GM19372 (cell line): ENCODE measurements around the gene FOXN1.

Experiments
- ATAC-seq: cut with Tn5 transposase; IDR thresholded peaks from one replicate; pipeline ENCODE4 v1.9.1; 2021; ENCODE audit warnings: mild to moderate bottlenecking, low read depth, moderate library complexity; ENCODE audit not compliant: unreplicated experiment

The FOXN1 gene

DNA sequence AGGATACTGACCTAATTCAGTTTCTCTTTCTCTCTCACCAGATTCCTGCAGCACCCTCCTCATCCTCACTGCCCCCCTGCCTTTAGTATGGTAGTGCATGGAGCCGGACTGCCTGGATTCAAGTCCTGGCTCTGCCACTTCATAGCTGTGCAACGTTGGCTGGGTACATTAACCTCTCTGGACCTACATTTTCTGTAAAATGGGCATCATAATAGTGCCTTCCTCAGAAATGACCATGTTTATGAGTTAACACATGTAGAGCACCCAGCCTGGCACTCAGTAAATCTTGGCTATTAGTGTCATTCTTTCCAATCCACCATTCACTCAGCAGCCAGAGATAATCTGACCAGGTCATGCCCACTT lies 39.0 kb downstream of the FOXN1 start:
- no peak for ATAC-seq

DNA sequence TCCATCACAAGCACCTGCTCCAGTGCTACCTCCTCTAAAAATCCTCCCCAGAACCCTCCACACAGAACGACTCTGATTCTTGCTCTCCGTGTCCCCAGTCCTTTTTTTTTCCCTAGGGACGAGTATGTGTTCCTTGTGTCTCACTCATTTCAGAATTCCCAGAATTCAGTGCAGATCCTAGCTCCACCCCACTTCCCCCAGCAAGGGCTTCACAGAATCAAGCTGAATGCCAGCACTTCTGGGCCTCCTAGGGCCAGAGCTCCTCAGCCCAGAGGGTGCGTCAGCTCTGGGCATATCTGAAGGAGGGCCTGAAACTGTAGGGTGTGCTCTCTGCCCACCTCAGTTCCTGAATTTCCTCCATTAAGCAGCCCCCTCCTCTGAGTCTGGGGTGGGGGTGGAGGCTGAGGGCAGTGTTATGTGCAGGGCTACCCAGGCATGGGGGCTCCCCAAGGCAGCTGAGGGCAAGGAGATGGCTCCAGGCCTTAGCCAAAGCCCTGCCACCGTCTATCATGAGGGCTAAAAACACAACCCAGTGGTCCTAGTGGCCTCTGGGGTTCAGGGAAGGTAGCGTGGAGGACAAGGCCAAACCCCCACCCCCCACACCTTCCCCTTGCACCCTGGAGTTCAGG lies 39.8 kb downstream of the FOXN1 start:
- no peak for ATAC-seq

DNA sequence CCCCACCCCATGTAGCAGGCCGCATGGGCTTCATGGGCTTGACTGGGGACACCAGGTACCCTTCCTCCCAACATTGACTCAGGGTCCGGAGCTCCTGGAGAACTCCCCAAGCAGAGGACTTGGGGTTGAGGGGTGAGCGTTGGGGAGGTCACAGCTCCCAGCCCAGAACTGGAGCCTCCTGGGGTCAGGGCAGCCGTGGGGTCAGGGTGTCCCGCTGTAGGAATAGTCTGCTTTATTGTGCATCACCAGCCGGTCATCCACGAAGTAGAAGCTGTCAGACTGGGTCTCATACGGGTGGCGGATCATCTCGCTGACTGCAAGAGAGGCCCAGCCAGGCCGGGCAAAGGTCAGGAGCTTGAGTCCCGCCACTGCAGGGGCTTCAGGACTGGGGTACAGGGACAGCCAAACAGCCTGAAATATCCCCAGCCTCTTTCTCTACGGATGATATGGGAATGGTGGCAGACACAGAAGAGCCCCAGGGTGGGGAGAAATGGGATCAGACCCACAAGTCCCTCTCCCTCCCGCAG lies 41.0 kb downstream of the FOXN1 start:
- ATAC-seq, result no peak

DNA sequence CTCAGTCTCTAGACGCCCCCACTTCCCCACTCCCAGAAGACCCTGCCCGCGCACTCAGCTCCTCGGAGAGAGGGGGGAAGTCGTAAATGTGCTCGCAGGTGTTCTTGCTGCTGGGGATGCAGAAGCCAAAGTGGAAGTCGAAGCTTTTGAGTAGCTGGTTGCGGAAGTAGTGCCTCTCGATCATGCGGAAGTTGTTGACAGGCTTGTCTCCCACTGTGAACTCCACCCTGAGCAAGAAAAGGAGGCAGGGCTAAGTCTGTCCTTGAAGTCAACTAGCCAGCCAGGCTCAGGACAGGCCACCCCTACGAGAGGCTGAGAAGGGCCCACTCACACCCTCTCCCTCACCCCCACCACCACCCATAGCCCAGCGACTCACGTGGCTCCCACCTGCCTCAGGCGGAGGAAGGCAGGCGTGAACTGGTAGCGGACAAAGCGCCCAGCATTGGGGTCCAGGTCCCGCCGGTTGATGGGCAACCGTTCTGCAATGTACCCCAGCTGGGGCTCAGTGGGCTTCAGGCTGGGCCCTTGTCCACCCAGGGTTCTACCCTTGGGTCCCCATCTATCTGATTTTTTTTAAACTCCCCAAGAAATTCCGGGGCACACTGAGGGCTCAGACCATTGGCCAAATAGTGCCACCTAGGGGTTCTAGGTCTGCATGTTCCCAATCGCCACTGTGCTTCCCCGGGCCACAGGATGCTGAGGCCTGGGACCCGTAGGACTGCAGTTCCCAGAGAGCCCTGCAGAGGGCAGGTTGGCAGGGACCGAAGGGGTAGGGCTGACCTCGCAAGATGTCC lies 41.7 kb downstream of the FOXN1 start:
- ATAC-seq, result no peak

DNA sequence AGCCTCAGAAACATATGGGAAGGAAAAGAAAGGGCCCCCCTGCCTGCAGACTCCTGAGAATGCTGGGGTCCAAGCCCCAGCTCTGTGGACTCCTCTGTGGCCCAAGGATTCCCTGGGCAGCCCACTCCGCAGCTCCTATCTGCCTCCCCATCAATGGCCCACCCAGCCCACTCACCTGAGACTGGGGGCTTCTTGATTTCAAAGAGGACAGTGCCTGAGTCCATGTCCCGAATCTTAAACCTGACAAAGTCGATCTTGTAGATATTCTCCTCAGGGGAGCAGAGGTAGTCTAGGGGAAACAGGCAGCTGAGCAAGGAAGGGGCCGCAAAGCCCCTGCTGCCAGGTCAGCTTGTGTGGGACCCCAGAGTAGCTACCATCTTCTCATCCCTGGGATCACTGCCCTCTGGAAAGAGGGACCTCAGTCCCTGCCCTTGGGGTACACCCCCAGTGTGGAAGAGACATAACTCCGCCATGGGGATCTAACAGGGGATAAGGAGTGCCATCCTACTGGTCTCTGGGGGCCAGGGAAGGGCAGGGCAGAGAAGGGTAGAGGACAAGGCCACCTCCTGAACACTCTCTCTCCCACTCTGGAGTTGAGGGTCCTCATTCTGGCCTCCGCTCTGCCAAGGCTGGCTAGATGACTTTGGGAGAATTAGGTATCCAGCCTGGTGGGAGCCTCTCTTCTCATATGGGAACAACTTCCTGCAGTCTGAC lies 42.4 kb downstream of the FOXN1 start:
- no peak for ATAC-seq

GRCh38 chr17:28549236-28550132 lies 43.3 kb downstream of the FOXN1 start:
- ATAC-seq, result no peak

- no peak for ATAC-seq
Measured at GRCh38 chr17:28550858-28551257, 44.7 kb downstream of the FOXN1 start.

- ATAC-seq, result no peak
Measured at GRCh38 chr17:28551421-28552175, 45.5 kb downstream of the FOXN1 start.

- peak; percentile 68 for ATAC-seq
Measured at GRCh38 chr17:28552176-28552999, 46.2 kb downstream of the FOXN1 start, which contains the start of gene UNC119. Gene UNC119 (minus strand): TSS chr17:28552624. CDS start chr17:28552557, 67 bp downstream.

- no peak for ATAC-seq
Measured at GRCh38 chr17:28553000-28553505, 46.9 kb downstream of the FOXN1 start.

DNA sequence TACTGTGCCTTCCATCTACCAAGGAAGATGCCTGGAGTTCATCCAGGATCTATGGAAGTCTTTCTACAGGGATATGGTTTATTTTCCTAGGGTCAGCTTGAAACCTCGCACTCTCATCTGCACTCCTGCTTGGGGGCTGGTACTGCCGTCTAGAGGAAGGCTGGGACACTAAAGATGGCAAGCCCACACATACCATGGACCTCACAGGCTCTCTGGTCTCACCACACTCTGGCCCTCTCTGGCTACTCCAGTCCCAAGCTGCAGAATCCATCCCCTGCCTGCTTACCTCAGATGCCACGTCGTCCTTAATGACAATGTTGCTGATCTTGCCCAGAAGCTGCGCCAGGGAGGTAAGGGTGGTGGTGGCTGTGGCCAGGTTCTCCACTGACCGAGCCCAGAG lies 48.4 kb downstream of the FOXN1 start:
- ATAC-seq, result no peak

GRCh38 chr17:28555022-28555421 lies 48.9 kb downstream of the FOXN1 start:
- ATAC-seq, result no peak

GRCh38 chr17:28563475-28563874 lies 57.3 kb downstream of the FOXN1 start:
- no peak for ATAC-seq

DNA sequence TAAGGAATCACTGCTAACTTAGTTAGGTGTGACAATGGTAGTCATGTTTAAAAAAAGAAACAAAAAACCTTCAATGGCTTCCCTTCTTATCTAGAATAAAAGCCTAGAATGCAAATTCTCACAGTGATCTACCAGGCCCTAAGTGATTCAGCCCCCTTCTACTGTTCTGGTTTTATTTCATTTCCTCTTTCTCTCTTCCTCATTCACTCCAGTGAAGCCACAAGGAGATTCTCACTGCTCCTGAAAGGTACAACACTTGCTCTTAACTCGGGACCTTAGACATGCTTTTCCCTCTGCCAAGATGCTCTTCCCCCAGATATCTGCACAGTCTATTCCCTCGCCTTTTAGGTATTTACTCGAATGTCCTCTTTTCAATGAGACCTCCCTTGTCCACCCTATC lies 61.5 kb downstream of the FOXN1 start:
- no peak for ATAC-seq

- ATAC-seq, result no peak
Measured at GRCh38 chr17:28569446-28569845, 63.3 kb downstream of the FOXN1 start.

GRCh38 chr17:28570716-28571360 lies 64.7 kb downstream of the FOXN1 start:
- ATAC-seq, result peak; percentile 26

- ATAC-seq, result peak; percentile 89
Measured at GRCh38 chr17:28571361-28572122, 65.4 kb downstream of the FOXN1 start, which contains the start of gene PIGS. Gene PIGS (minus strand): TSS chr17:28571524. CDS start chr17:28571496, 28 bp downstream.
